ENCODE results near the gene TEDC2.
"Not testable (repeated sequence)": the region's sequence is repeated elsewhere in the genome, so short reads cannot be mapped to it uniquely, and the experiment has no call there.

The TEDC2 gene

GRCh38 chr16:2459647-2460390 is at the start of gene TEDC2:
Gene TEDC2 (plus strand): TSS chr16:2460109. CDS start chr16:2460145, 36 bp downstream.
- peak; percentile 95 to 98 for ATAC-seq

GRCh38 chr16:2415085-2415484 is 44.8 kb upstream of the TEDC2 start:
- ATAC-seq, result no peak

- no peak for ATAC-seq
Observed at GRCh38 chr16:2420035-2420434, 39.9 kb upstream of the TEDC2 start.

GRCh38 chr16:2422123-2422867 is 37.6 kb upstream of the TEDC2 start:
- ATAC-seq, result no peak

- no peak for ATAC-seq
Observed at GRCh38 chr16:2424061-2425007, 35.6 kb upstream of the TEDC2 start.

GRCh38 chr16:2425008-2425518 is 34.8 kb upstream of the TEDC2 start:
- no peak for ATAC-seq

GRCh38 chr16:2425825-2426430 is 34.0 kb upstream of the TEDC2 start:
- no peak for ATAC-seq

GRCh38 chr16:2426941-2427361 is 33.0 kb upstream of the TEDC2 start:
- no peak for ATAC-seq

- no peak for ATAC-seq
Observed at GRCh38 chr16:2427526-2427925, 32.4 kb upstream of the TEDC2 start.

- ATAC-seq, result no peak
Observed at GRCh38 chr16:2428051-2428783, 31.7 kb upstream of the TEDC2 start.

- peak; percentile 24 to 26 for ATAC-seq
Observed at GRCh38 chr16:2428784-2429033, 31.2 kb upstream of the TEDC2 start.

GRCh38 chr16:2429034-2429770 is 30.7 kb upstream of the TEDC2 start, which contains the start of gene CCNF:
Gene CCNF (plus strand): TSS chr16:2429447. CDS start chr16:2429482, 35 bp downstream.
- ATAC-seq, result peak; percentile 96 to 97

GRCh38 chr16:2429771-2430663 is 29.9 kb upstream of the TEDC2 start:
- no peak for ATAC-seq

- ATAC-seq, result no peak
Observed at GRCh38 chr16:2432286-2432685, 27.6 kb upstream of the TEDC2 start.

GRCh38 chr16:2432801-2433505 is 27.0 kb upstream of the TEDC2 start:
- no peak for ATAC-seq

GRCh38 chr16:2435236-2435635 is 24.7 kb upstream of the TEDC2 start:
- ATAC-seq, result not testable (repeated sequence)

GRCh38 chr16:2436110-2436509 is 23.8 kb upstream of the TEDC2 start:
- no peak for ATAC-seq

GRCh38 chr16:2437032-2437790 is 22.7 kb upstream of the TEDC2 start:
- ATAC-seq, result no peak

Data from activated CD4-positive, CD25-positive, alpha-beta regulatory T cell treated with anti-CD3 and anti-CD28 coated beads, Interleukin-2, amount 50 U/mL, for 24 hours (primary cell).